ENCODE data around the gene PKDREJ.
"Not testable (repeated sequence)": the region's sequence is repeated elsewhere in the genome, so short reads cannot be mapped to it uniquely, and the experiment has no call there.

PKDREJ gene

GRCh38 chr22:46267431-46268279 lies 4.5 kb upstream of the PKDREJ start, which contains the start of gene TTC38:
Gene TTC38, plus strand, starts transcription at chr22:46268008. Its CDS starts 32 bp downstream, at chr22:46268040.
- in situ Hi-C loops (cut with MboI; ENCODE audit: low sequenced_read_pairs) = no loop called here

GRCh38 chr22:46265627-46266026 lies 2.5 kb upstream of the PKDREJ start:
- in situ Hi-C loops (cut with MboI; ENCODE audit: low sequenced_read_pairs) = not testable (repeated sequence)

- in situ Hi-C loops (cut with MboI; ENCODE audit: low sequenced_read_pairs) = not testable (repeated sequence)
Measured at GRCh38 chr22:46264520-46264919, 1.4 kb upstream of the PKDREJ start.

- in situ Hi-C loops (cut with MboI; ENCODE audit: low sequenced_read_pairs) = no loop called here
Measured at GRCh38 chr22:46262449-46263215, 511 bp downstream of the PKDREJ start.

GRCh38 chr22:46260038-46260437 lies 3.1 kb downstream of the PKDREJ start:
- in situ Hi-C loops (cut with MboI; ENCODE audit: low sequenced_read_pairs) = no loop called here

GRCh38 chr22:46259374-46259773 lies 3.8 kb downstream of the PKDREJ start:
- in situ Hi-C loops (cut with MboI; ENCODE audit: low sequenced_read_pairs) = no loop called here

- in situ Hi-C loops (cut with MboI; ENCODE audit: low sequenced_read_pairs) = no loop called here
Measured at GRCh38 chr22:46256358-46256958, 6.7 kb downstream of the PKDREJ start.

- in situ Hi-C loops (cut with MboI; ENCODE audit: low sequenced_read_pairs) = no loop called here
Measured at GRCh38 chr22:46251816-46252380, 11.2 kb downstream of the PKDREJ start.

GRCh38 chr22:46251266-46251665 lies 11.9 kb downstream of the PKDREJ start:
- in situ Hi-C loops (cut with MboI; ENCODE audit: low sequenced_read_pairs) = no loop called here

- in situ Hi-C loops (cut with MboI; ENCODE audit: low sequenced_read_pairs) = no loop called here
Measured at GRCh38 chr22:46250783-46251125, 12.4 kb downstream of the PKDREJ start.

- in situ Hi-C loops (cut with MboI; ENCODE audit: low sequenced_read_pairs) = no loop called here
Measured at GRCh38 chr22:46250035-46250782, 12.9 kb downstream of the PKDREJ start, which contains the start of gene CDPF1. Gene CDPF1, minus strand, starts transcription at chr22:46250293. Its CDS starts 2,009 bp downstream, at chr22:46248284.

- in situ Hi-C loops (cut with MboI; ENCODE audit: low sequenced_read_pairs) = no loop called here
Measured at GRCh38 chr22:46247443-46247975, 15.6 kb downstream of the PKDREJ start.

GRCh38 chr22:46246178-46246577 lies 17.0 kb downstream of the PKDREJ start:
- in situ Hi-C loops (cut with MboI; ENCODE audit: low sequenced_read_pairs) = no loop called here

GRCh38 chr22:46245511-46245910 lies 17.6 kb downstream of the PKDREJ start:
- in situ Hi-C loops (cut with MboI; ENCODE audit: low sequenced_read_pairs) = no loop called here

- in situ Hi-C loops (cut with MboI; ENCODE audit: low sequenced_read_pairs) = no loop called here
Measured at GRCh38 chr22:46244771-46245170, 18.4 kb downstream of the PKDREJ start.

GRCh38 chr22:46242076-46242475 lies 21.1 kb downstream of the PKDREJ start:
- in situ Hi-C loops (cut with MboI; ENCODE audit: low sequenced_read_pairs) = no loop called here

GRCh38 chr22:46241396-46242007 lies 21.6 kb downstream of the PKDREJ start:
- in situ Hi-C loops (cut with MboI; ENCODE audit: low sequenced_read_pairs) = no loop called here

GRCh38 chr22:46240907-46241306 lies 22.2 kb downstream of the PKDREJ start:
- in situ Hi-C loops (cut with MboI; ENCODE audit: low sequenced_read_pairs) = no loop called here

GRCh38 chr22:46240506-46240905 lies 22.6 kb downstream of the PKDREJ start:
- in situ Hi-C loops (cut with MboI; ENCODE audit: low sequenced_read_pairs) = no loop called here

GRCh38 chr22:46240073-46240472 lies 23.1 kb downstream of the PKDREJ start:
- in situ Hi-C loops (cut with MboI; ENCODE audit: low sequenced_read_pairs) = no loop called here
